ENCODE results near the gene CKAP4. TPM values are rescaled to one million over a fixed set of nuclear protein-coding genes. Genes with fewer than 3 reads are reported as not detected.
A peak's percentile ranks its signal among the peaks of the same experiment; 100 is the strongest.

Gene CKAP4
- polyA plus RNA-seq, 2 of the 4 experiments (the other 2 are of a cell fraction): 70.4 to 108 TPM

- WGBS (ENCODE audit: missing lambda C conversion rate): 42% methylated on average over 9 of the region's 9 CpGs
- Histone ChIP-seq H3K9me3 (peaks cover 6% of the 10 kb centered on the region; the same call in 1 of the 3 replicates), H3K4me1 (peaks cover 11% of the 10 kb centered on the region), H3K4me3 (no peak overlapping the region), H3K4me2 (no peak overlapping the region), H3K27ac (no peak overlapping the region)
- ChIA-PET POLR2A (no interaction called here), CTCF (interaction anchor here (0.6 to 1.3 kb wide), 32 partner anchors 9 to 805 kb away, joined by 3 to 21 read pairs (median 4); no protein-coding TSS in a partner anchor)
- ATAC-seq (peak; percentile 80 to 92), DNase-seq (ENCODE audit: low read depth in 1 of 2, low spot score in 1 of 2) (peak; percentile 64 to 90), FAIRE-seq (no peak)
- TF ChIP-seq MAX (IDR thresholded peaks at IDR 0.05) (0 out of 2 replicates have a peak, but pooled peaks have one; percentile 49), RNF2 (IDR thresholded peaks at IDR 0.05; ENCODE audit: borderline replicate concordance, low read depth) (no peak), RCOR1 (IDR thresholded peaks at IDR 0.05; ENCODE audit: low read depth, low read length) (no peak), SMC3 (IDR thresholded peaks at IDR 0.05) (peak; percentile 85), CTCF (IDR thresholded peaks at IDR 0.05) (peak; percentile 88), RAD21 (conservative IDR thresholded peaks at IDR 0.05 in 1 of 2, IDR thresholded peaks at IDR 0.05 in 1 of 2) (peak; percentile 89 to 95), KDM1A (IDR thresholded peaks at IDR 0.05; ENCODE audit: low read depth) (no peak), PHF8 (IDR thresholded peaks at IDR 0.05; ENCODE audit: borderline replicate concordance, low read depth) (no peak), HOXA7 (CRISPR knock-in tag; IDR thresholded peaks at IDR 0.05) (no peak), REST (IDR thresholded peaks at IDR 0.05) (no peak)
These were observed 24.1 kb downstream of the CKAP4 start for GRCh38 chr12:106223485-106224354.

- no peak for FAIRE-seq
- Histone ChIP-seq H3K9me3 (peaks cover 34% of the 10 kb centered on the region), H3K4me2 (no peak overlapping the region), H3K27ac (no peak overlapping the region), H3K4me3 (no peak overlapping the region), H3K4me1 (no peaks in the 10 kb centered on the region)
- DNase-seq (ENCODE audit: low read depth in 1 of 2, low spot score in 1 of 2): no peak
- POLR2A ChIA-PET: no interaction called here
- WGBS (ENCODE audit: missing lambda C conversion rate): 60% methylated on average over 7 of the region's 7 CpGs
- CTCF ChIA-PET: interaction anchor here (1.2 to 2.5 kb wide), 3 partner anchors 11 to 800 kb away, joined by 3 to 13 read pairs (median 3); no protein-coding TSS in a partner anchor
- ATAC-seq: no peak
- TF ChIP-seq KDM1A (IDR thresholded peaks at IDR 0.05; ENCODE audit: low read depth) (no peak), MAFK (IDR thresholded peaks at IDR 0.05; ENCODE audit: partially characterized antibody) (no peak), MAZ (IDR thresholded peaks at IDR 0.05; ENCODE audit: borderline replicate concordance, low read depth, low read length) (no peak), E2F6 (IDR thresholded peaks at IDR 0.05; ENCODE audit: borderline replicate concordance, low read depth) (no peak), SREBF2 (IDR thresholded peaks at IDR 0.05) (no peak), ZFP36 (IDR thresholded peaks at IDR 0.05; ENCODE audit: borderline replicate concordance, partially characterized antibody) (no peak), HOXB13 (CRISPR knock-in tag; IDR thresholded peaks at IDR 0.05; ENCODE audit: low read depth) (no peak), EHF (CRISPR knock-in tag; IDR thresholded peaks at IDR 0.05) (no peak), GATA3 (IDR thresholded peaks at IDR 0.05; ENCODE audit: borderline replicate concordance) (no peak), RCOR1 (IDR thresholded peaks at IDR 0.05; ENCODE audit: low read depth, low read length) (no peak), ESRRA (IDR thresholded peaks at IDR 0.05; ENCODE audit: borderline replicate concordance, low read length) (no peak), CHD4 (IDR thresholded peaks at IDR 0.05; ENCODE audit: borderline replicate concordance) (no peak), HEYL (CRISPR knock-in tag; IDR thresholded peaks at IDR 0.05) (no peak), ZC3H11A (IDR thresholded peaks at IDR 0.05) (no peak), FOXS1 (CRISPR knock-in tag; IDR thresholded peaks at IDR 0.05) (no peak), HMGXB4 (CRISPR knock-in tag; IDR thresholded peaks at IDR 0.05; ENCODE audit: borderline replicate concordance) (no peak), POLR2AphosphoS2 (conservative IDR thresholded peaks at IDR 0.05; ENCODE audit: low read length) (no peak), ATOH8 (CRISPR knock-in tag; IDR thresholded peaks at IDR 0.05; ENCODE audit: low read depth) (no peak)
These were observed 27.3 kb downstream of the CKAP4 start for GRCh38 chr12:106220536-106220935.
